ENCODE data around the gene ABCC10. TPM values are rescaled to one million over a fixed set of nuclear protein-coding genes. Genes with fewer than 3 reads are reported as not detected.

Gene ABCC10
- total and polyA plus RNA-seq, 11 donors: 6.4 to 19.6 (median 10.3) TPM

GRCh38 chr6:43428874-43429273 is 1.5 kb downstream of the ABCC10 start:
- DNase-seq: no peak
- intact Hi-C loops (cut with DNase I): loop anchor here in 3 of 10 donors (5.0 to 10.0 kb wide), 2 partner anchors 54 to 62 kb away; partner anchors contain the start of gene ZNF318 (in 2 of the 3)
- peak overlapping the region in 4 of 12 donors; percentile 89 to 94 (median 90) for H3K27ac ChIP-seq
- no peak for ATAC-seq
- no peaks in the 10 kb centered on the region for H3K9me3 ChIP-seq
- H3K36me3 ChIP-seq: peaks cover 0 to 26% (median 19%) of the 10 kb centered on the region in 9 donors
- peak overlapping the region in 6 of 12 donors; percentile 61 to 92 (median 88) for H3K4me3 ChIP-seq
- WGBS, 4 donors: 85 to 94% (median 92%) methylated on average over 3 of the region's 3 CpGs
- peaks cover 5 to 29% (median 15%) of the 10 kb centered on the region in 12 donors for H3K4me1 ChIP-seq
- no peaks in the 10 kb centered on the region for H3K27me3 ChIP-seq
- TF ChIP-seq CTCF (IDR thresholded peaks at IDR 0.05) (no peak), POLR2A (IDR thresholded peaks at IDR 0.05) (no peak)

DNA sequence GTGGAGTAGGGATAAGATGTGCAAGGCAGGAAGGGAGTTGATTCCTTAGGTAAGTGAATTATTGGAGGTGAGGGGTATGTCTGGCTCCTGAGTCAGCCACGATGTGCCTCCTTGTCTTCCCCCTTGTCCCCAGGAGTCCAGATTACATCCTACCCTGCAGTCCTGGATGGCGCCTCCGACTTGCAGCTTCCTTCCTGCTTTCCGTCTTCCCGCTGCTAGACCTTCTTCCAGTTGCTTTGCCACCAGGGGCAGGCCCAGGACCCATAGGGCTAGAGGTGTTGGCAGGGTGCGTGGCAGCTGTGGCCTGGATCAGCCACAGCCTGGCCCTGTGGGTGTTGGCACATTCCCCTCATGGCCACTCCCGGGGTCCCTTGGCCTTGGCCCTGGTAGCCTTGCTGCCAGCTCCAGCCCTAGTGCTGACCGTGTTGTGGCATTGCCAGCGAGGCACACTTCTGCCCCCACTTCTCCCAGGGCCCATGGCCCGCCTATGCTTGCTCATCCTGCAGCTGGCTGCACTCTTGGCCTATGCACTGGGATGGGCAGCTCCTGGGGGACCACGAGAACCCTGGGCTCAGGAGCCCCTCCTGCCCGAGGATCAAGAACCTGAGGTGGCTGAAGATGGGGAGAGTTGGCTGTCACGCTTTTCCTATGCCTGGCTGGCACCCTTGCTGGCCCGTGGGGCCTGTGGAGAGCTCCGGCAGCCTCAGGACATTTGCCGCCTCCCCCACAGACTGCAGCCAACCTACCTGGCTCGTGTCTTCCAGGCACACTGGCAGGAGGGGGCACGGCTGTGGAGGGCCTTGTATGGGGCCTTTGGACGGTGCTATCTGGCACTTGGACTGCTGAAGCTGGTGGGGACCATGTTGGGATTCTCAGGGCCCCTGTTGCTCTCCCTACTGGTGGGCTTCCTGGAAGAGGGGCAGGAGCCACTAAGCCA is 4.9 kb downstream of the ABCC10 start:
- ATAC-seq (no peak), DNase-seq (no peak)
- H3K9me3 ChIP-seq: no peaks in the 10 kb centered on the region
- no peak overlapping the region for H3K4me3 ChIP-seq
- intact Hi-C loops (cut with DNase I): no loop called here
- H3K27me3 ChIP-seq: no peaks in the 10 kb centered on the region
- TF ChIP-seq CTCF (IDR thresholded peaks at IDR 0.05) (no peak), POLR2A (IDR thresholded peaks at IDR 0.05) (no peak)
- H3K27ac ChIP-seq: no peak overlapping the region
- H3K36me3 ChIP-seq: peaks cover 0 to 40% (median 21%) of the 10 kb centered on the region in 9 donors
- H3K4me1 ChIP-seq: peaks cover 6 to 51% (median 31%) of the 10 kb centered on the region in 12 donors
- 90 to 92% (median 92%) methylated on average over 9 to 19 of the region's 19 CpGs for WGBS, 4 donors

DNA sequence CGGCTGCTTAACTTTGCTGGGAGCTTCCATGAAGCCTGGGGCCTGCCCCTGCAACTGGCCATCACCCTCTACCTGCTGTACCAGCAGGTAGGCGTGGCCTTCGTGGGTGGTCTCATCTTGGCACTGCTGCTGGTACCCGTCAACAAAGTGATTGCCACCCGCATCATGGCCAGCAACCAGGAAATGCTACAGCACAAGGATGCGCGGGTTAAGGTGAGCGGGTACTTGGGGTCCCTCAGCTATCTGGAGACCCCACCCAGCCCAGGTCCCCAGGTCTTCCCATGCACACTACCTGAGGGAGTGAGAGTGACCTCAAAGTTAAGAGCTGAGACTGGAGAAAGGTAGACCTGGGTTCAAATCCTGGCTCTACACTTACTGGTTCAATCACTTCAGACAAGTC is 5.8 kb downstream of the ABCC10 start:
- intact Hi-C loops (cut with DNase I): no loop called here
- Histone ChIP-seq H3K27me3 (no peaks in the 10 kb centered on the region), H3K4me3 (no peak overlapping the region), H3K9me3 (no peaks in the 10 kb centered on the region), H3K36me3 (peaks cover 0 to 48% (median 21%) of the 10 kb centered on the region in 9 donors), H3K4me1 (peaks cover 6 to 48% (median 30%) of the 10 kb centered on the region in 12 donors), H3K27ac (no peak overlapping the region)
- 78 to 95% (median 82%) methylated on average over 8 of the region's 8 CpGs for WGBS, 4 donors
- ATAC-seq: no peak
- TF ChIP-seq POLR2A (IDR thresholded peaks at IDR 0.05) (no peak), CTCF (IDR thresholded peaks at IDR 0.05) (no peak)
- DNase-seq: no peak

All from heart left ventricle (tissue), 16 donors.